NT2/D1 (cell line): ENCODE data around the gene FMNL2.

ENCODE experiments used
- SUZ12 ChIP-seq: IDR thresholded peaks from 2 replicates; pipeline ENCODE4 v1.6.1; 2011; ENCODE audit not compliant: insufficient read length, insufficient read depth; ENCODE audit errors: extremely low read depth
- YY1 ChIP-seq: IDR thresholded peaks from 2 replicates; pipeline ENCODE4 v1.6.1; 2011; ENCODE audit not compliant: insufficient read length, insufficient read depth

- TF ChIP-seq YY1 (no peak), SUZ12 (no peak)
These were observed 297.8 kb downstream of the FMNL2 start for GRCh38 chr2:152632736-152633135.
